Nephron progenitor cell (in vitro differentiated cells): ENCODE measurements around the gene FAH.

Experiments
- DNase-seq: peaks from one replicate; pipeline ENCODE4 v3.0.0; 2021
- H3K27ac Mint-ChIP-seq: 2 replicates; pipeline ENCODE4 v1.8.0; 2021; ENCODE audit warnings: mild to moderate bottlenecking, moderate library complexity, mixed read lengths
- H3K27me3 Mint-ChIP-seq: 2 replicates; pipeline ENCODE4 v1.8.0; 2021; ENCODE audit warnings: mild to moderate bottlenecking, low read depth, mixed read lengths; ENCODE audit not compliant: poor library complexity
- H3K36me3 Mint-ChIP-seq: 2 replicates; pipeline ENCODE4 v1.8.0; 2021; ENCODE audit warnings: low read depth, mixed read lengths
- H3K4me1 Mint-ChIP-seq: 2 replicates; pipeline ENCODE4 v1.8.0; 2021; ENCODE audit warnings: mixed read lengths
- H3K4me3 Mint-ChIP-seq: 2 replicates; pipeline ENCODE4 v1.8.0; 2021; ENCODE audit warnings: mild to moderate bottlenecking, moderate library complexity, mixed read lengths
- H3K9me3 Mint-ChIP-seq: 2 replicates; pipeline ENCODE4 v1.8.0; 2021; ENCODE audit warnings: mild to moderate bottlenecking, moderate library complexity, mixed read lengths
- CTCF ChIP-seq: fragments of 200-600 bp; sonication (generic); IDR thresholded peaks from 2 replicates; pipeline ENCODE4 v1.5.0; 2021; ENCODE audit warnings: antibody characterized with exemption

The FAH gene

GRCh38 chr15:80194914-80195313 lies 42.1 kb downstream of the FAH start:
- TF ChIP-seq CTCF: no peak
- Mint-ChIP-seq H3K4me1 (no peaks in the 10 kb centered on the region), H3K27ac (no peak overlapping the region), H3K27me3 (peaks cover 29% of the 10 kb centered on the region), H3K36me3 (no peaks in the 10 kb centered on the region), H3K4me3 (no peak overlapping the region), H3K9me3 (no peaks in the 10 kb centered on the region)
- no peak for DNase-seq

GRCh38 chr15:80199366-80199765 lies 46.6 kb downstream of the FAH start:
- no peak overlapping the region for H3K4me3 Mint-ChIP-seq
- peaks cover 47% of the 10 kb centered on the region for H3K27me3 Mint-ChIP-seq
- H3K9me3 Mint-ChIP-seq: no peaks in the 10 kb centered on the region
- H3K36me3 Mint-ChIP-seq: no peaks in the 10 kb centered on the region
- no peak for TF ChIP-seq CTCF
- DNase-seq: no peak
- no peak overlapping the region for H3K27ac Mint-ChIP-seq
- H3K4me1 Mint-ChIP-seq: peaks cover 8% of the 10 kb centered on the region

GRCh38 chr15:80199869-80200268 lies 47.1 kb downstream of the FAH start:
- Mint-ChIP-seq H3K36me3 (no peaks in the 10 kb centered on the region), H3K27me3 (peaks cover 47% of the 10 kb centered on the region), H3K9me3 (no peaks in the 10 kb centered on the region), H3K27ac (no peak overlapping the region), H3K4me3 (no peak overlapping the region), H3K4me1 (peaks cover 9% of the 10 kb centered on the region)
- DNase-seq: no peak
- no peak for TF ChIP-seq CTCF

GRCh38 chr15:80201256-80202015 lies 48.6 kb downstream of the FAH start:
- peaks cover 44% of the 10 kb centered on the region for H3K27me3 Mint-ChIP-seq

GRCh38 chr15:80202016-80202315 lies 49.2 kb downstream of the FAH start:
- DNase-seq: no peak
- TF ChIP-seq CTCF: no peak
- Mint-ChIP-seq H3K36me3 (no peaks in the 10 kb centered on the region), H3K27ac (no peak overlapping the region), H3K4me1 (peaks cover 9% of the 10 kb centered on the region), H3K4me3 (no peak overlapping the region), H3K27me3 (peaks cover 45% of the 10 kb centered on the region), H3K9me3 (no peaks in the 10 kb centered on the region)

More at GRCh38 chr15:80201256-80202015, 48.6 kb downstream of the FAH start:
- Mint-ChIP-seq H3K27ac (no peak overlapping the region), H3K4me1 (peaks cover 9% of the 10 kb centered on the region), H3K9me3 (no peaks in the 10 kb centered on the region), H3K36me3 (no peaks in the 10 kb centered on the region), H3K4me3 (no peak overlapping the region)
- TF ChIP-seq CTCF: no peak
- no peak for DNase-seq
